Measurements from ENCODE around the gene TMF1.

DNA sequence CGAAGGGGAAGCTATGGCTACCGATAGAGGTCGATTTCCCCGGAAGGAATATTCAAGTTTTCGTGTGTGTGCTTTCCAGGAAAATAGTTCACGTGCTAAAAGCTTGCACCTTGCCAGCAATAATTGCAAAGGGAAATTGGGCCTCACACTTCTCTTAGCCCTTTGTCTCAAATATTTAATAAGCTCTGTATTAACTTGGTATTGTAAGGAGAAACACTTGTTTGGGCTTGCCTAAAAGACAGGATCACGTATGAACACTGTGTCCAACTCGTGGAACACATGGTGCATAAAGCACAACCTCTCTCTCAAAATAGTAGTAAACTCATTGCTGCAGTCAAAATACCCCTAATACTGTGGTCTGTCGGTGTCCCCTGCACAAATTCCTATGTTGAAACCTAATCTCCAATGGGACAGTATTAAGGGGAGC lies 352 bp upstream of the TMF1 start:
- TF ChIP-seq CTCF (IDR thresholded peaks at IDR 0.05; ENCODE audit: low read depth, low read length) (no peak), EZH2phosphoT487 (IDR thresholded peaks at IDR 0.05; ENCODE audit: low read depth) (no peak)

All from OCI-LY3 (cell line).